Frontal cortex (tissue), 4 donors: ENCODE measurements around the gene PIK3R5. TPM values are rescaled to one million over a fixed set of nuclear protein-coding genes. Genes with fewer than 3 reads are reported as not detected.

ENCODE experiments used
- DNase-seq, 2 donors: peaks; one replicate each; pipeline ENCODE4 v3.0.0; 2012; ENCODE audit warnings: low spot score in 2 of 2
- FAIRE-seq: peaks from 2 replicates; lab custom pipeline; 2012; peaks lifted over from hg19 to GRCh38; lab: Jason Lieb, UNC
- total RNA-seq: library from RNA; depleted of rRNA; stranded (reverse); fragments of >200 nt; gene quantifications from one replicate; pipeline ENCODE4 v1.2.3, GENCODE V29; 2014
- donor health status: control.
- donor health status: control.
- donor health status: control.

The PIK3R5 gene
- total RNA-seq, 1 donor from 2014 or later = 0.41 TPM

- no peak for FAIRE-seq
These were observed 121.0 kb downstream of the PIK3R5 start for GRCh38 chr17:8844229-8845218.

DNA sequence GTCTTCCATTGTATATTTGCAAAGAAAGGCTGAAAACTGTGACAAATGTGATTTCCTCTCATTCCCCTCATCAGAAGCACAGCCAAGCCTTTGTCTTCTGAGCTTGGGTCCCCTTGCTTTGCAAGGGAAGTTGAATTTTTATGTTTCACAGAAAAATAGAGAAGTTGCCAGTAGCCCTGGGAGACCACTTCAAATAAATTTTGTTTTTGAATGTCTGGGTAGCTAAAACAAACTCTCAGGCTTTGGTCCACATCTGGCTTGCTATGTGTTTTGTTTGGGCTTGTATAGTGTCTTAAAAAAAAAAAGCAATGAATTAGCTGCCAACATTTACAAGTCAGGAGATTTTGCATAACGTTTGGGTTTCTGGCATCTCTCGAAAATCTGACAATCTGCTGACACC lies 122.2 kb downstream of the PIK3R5 start:
- DNase-seq (no peak), FAIRE-seq (no peak)

More at GRCh38 chr17:8844229-8845218, 121.0 kb downstream of the PIK3R5 start:
- no peak for DNase-seq

- DNase-seq (no peak), FAIRE-seq (no peak)
These were observed 123.7 kb downstream of the PIK3R5 start for GRCh38 chr17:8841844-8842243.

GRCh38 chr17:8839410-8839935 lies 126.0 kb downstream of the PIK3R5 start:
- FAIRE-seq (no peak), DNase-seq (no peak)

GRCh38 chr17:8838551-8839095 lies 126.9 kb downstream of the PIK3R5 start:
- FAIRE-seq (no peak), DNase-seq (no peak)

- no peak for DNase-seq
- FAIRE-seq = no peak
These were observed 127.9 kb downstream of the PIK3R5 start for GRCh38 chr17:8837563-8838075.

- DNase-seq (no peak), FAIRE-seq (no peak)
These were observed 128.5 kb downstream of the PIK3R5 start for GRCh38 chr17:8836821-8837562.

DNA sequence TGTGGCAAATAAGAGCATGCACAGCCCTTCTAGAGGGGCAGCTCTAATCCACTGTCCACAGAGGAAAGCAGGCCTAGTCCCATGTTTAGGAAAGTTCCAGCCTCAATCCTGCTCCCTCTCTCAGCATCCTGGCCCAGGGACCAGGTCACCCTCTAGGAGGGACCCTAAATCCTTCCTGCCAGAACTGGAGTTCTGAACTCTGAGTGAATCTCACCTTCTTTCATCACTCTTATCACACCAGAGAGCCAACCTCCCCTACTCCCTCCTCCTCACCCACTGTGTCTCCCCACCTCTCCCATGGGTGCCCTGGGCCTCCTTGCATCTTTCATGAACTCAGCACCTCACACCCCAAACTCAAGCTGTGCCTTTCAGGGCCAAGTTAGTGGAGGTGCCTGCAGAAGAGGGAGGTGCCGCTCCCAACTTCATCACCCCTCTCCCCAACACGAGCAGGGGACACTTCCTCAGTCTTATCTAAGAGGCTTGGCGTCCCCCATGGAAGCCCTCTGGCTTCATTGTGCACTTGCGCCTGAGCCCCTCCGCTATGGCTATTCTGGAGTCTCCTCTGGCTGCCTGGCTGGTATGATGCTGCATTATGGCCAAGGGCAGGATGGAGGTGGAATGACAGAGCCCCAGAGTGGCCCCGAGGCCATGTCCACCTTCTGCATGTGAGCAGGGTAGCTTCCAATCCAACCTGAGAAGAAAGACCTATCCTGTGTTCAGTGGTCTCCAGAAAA lies 129.7 kb downstream of the PIK3R5 start:
- DNase-seq (no peak), FAIRE-seq (no peak)

- DNase-seq = no peak
- FAIRE-seq = no peak
These were observed 130.4 kb downstream of the PIK3R5 start for GRCh38 chr17:8835106-8835505.

DNA sequence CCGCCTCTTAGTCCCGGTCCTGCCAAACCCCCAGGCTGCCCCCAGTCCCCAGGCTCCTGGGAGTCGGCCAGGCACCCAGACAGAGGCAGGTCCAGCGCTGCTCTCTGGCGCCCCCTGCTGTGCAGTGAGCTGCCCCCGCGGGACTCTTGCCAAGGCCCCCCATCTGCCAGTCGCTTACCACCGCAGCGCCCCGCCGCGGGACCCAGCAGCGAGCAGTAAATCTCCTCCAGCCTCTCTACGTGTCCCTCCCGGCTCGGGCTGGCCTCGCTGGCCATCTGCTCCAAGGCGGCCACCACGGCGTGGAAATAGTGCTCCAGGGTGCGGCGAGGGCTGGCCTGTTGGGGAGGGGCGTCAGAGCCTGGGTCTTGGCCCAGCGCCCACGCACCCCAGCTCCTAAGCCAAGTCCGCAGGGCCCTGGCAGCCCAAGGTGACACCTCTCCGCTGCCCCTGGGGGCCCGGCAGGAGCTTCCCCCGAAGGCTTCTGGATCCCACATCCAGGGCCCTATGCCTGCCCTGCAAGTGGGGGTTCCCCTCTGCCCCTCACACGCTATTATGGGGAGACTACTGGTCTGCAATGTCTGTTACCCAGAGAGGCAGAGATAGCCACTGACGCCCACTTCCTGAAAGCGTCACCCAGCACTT lies 132.7 kb downstream of the PIK3R5 start:
- FAIRE-seq (no peak), DNase-seq (no peak)

- DNase-seq = no peak
- no peak for FAIRE-seq
These were observed 134.2 kb downstream of the PIK3R5 start for GRCh38 chr17:8831234-8831849.

- FAIRE-seq (no peak), DNase-seq (no peak)
These were observed 135.4 kb downstream of the PIK3R5 start for GRCh38 chr17:8830141-8830540.

DNA sequence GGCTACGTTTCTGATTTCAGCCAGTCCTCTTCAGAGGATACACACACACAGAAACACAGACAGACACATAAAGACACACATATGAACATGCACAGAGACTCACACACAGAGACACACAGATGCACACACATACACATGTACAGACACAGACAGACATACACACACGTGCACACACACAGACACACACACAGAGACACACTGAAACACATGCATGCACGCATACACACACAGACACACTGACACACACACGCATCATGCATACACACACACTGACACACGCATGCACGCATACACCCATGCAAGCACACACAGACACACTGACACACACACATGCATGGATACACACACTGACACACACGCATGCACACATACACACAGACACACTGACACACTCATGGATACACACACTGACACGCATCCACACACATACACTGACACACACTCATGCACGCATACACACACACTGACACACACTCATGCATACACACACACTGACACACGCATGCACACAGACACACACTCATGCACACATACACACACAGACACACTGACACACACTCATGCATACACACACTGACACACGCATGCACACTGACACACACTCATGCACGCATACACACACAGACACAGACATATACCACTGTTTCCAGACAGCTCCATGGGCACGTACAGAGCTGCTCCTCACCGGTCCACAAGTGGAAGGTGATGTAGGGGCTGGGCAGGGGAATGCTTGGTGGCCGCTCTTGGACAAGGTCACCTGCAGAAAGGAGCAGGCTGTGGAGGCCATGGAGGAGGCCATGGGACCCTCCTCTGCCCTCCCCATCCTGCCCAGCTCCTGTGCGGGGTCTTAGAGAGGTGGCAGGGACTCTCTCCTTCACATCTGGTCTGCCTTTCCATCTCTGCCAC lies 136.2 kb downstream of the PIK3R5 start:
- no peak for FAIRE-seq

More for the DNA sequence above, 136.2 kb downstream of the PIK3R5 start:
- DNase-seq = no peak

Other genes starting within 250 kb of the PIK3R5 start
- 0.41 TPM for gene CCDC42, start 220.9 kb downstream of the PIK3R5 start, total RNA-seq
- gene SPDYE4, start 207.2 kb downstream of the PIK3R5 start, total RNA-seq = not detected
- gene MFSD6L, start 166.3 kb downstream of the PIK3R5 start, total RNA-seq = not detected
- under 0.01 TPM for gene PIK3R6, start 98.0 kb downstream of the PIK3R5 start, total RNA-seq
- gene NTN1, start 55.8 kb upstream of the PIK3R5 start, total RNA-seq = 6.5 TPM